Stimulated activated CD4-positive, alpha-beta T cell treated with anti-CD3 and anti-CD28 coated beads, Interleukin-15, amount 100 ng/mL, for 1 hour (primary cell): ENCODE measurements around the gene RBP4.

ENCODE experiments used
- DNase-seq, 2 donors: peaks; one replicate each; pipeline ENCODE4 v3.0.0-alpha.2; 2020; ENCODE audit warnings: low read depth in 1 of 2, low spot score in 1 of 2

Gene RBP4

DNA sequence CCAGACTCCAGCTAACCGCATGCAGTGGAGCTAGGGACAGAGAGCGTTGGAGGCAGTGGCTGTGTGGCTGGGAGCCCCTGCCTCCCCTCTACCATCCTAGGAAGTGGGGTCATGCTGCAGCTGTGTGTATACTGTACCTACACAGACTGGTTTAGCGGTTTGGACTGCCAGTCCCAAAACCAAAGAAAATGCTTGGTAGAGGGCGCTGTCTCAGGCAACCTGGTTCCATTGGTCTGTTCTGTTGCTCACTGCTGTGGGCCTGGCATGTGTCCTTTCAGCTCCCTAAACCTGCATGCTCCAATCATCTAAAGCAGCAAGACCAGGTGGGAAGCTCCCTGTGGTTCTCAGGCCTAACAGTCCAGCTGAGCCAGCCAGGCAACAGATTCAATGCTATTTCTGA is 4.5 kb downstream of the RBP4 start:
- DNase-seq = no peak

DNA sequence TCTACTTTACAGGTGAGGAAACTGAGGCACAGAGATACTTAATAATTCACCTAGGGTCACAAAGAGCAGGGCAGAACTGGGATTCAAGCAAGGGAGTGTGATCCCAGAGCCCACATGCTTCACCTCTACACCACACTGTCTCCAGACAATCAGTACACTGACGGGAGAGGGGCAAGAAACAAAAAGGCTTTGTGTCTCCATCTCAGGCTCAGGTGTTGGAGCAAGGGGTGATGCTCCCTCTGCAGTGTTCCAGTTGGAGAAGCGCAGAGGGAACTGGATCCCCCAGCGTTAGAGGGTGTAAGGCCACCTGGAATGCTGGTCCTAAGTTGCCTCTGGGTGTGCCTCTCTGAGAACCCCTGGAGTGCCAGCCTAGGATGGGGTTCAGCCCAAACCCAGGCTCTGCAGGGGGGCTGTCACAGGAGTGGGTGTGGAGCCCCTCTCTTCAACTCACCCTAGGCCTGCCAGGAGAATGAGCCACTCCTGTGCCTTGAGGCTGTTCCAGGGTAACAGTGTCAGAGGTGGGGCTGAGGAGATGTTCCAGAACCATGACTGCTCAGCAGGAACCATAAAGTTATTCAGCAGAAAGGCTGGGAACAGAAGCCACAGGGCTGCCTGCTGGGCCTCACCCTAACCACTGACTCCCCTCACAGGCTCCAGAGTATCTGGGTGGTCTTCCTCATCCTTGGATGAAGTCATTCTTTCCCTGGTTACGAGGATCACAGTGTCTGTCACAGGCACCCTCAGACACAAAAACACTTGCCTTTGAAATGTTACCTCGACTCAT is 5.5 kb downstream of the RBP4 start:
- DNase-seq = no peak

DNA sequence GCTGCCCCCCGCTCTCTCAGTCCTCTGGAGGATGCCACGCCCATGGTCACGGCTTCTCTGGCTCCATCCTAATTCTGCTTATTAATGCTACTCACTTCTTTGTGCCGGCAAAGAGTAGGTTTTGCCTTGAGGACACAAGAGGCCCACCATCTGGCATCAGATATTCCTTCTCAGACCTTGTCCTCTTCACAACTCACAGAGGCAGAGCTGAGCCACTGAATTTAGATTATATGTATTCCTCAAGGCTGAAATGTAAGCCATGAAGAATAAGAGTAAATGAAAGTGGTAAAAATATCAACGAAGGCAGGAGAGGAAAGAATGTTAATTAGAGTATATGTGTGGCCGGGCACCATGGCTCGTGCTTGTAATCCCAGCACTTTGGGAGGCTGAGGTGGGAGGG is 6.5 kb downstream of the RBP4 start:
- no peak for DNase-seq

DNA sequence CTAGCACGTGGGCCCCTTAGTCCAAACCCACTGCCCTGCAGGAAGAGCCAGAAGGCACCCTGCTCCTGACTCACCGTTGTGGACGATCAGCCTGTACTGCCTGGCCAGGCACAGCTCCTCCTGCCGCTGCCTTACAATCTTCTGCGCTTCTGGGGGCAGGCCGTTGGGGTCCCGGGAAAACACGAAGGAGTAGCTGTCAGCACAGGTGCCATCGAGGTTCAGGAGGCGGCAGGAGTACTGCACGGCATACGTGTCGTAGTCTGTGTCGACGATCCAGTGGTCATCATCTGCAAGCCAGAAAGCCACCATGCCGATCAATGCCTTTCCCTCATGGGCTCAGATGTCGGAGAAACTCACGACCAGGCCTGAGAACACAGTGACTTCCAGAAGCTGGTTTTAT is 7.3 kb downstream of the RBP4 start:
- no peak for DNase-seq

DNA sequence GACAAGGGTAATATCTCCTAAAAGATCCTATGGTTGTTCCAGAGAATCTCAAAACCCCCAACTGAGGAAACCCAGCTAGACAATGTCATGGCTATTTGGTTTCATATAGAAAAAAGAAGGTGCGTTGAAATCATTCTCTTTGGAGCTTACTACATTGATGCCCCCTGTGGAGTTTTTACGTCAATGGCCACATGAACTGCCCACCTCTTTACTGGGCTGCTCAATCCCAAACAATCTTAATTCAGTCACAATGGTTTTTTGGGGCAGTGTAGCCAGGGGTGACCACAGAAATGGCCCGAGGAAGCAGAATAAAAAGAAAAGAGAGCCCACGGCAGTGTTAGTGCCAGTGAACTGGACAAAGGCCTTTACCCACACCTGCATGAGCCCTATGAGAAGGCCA is 7.8 kb downstream of the RBP4 start:
- no peak for DNase-seq

DNA sequence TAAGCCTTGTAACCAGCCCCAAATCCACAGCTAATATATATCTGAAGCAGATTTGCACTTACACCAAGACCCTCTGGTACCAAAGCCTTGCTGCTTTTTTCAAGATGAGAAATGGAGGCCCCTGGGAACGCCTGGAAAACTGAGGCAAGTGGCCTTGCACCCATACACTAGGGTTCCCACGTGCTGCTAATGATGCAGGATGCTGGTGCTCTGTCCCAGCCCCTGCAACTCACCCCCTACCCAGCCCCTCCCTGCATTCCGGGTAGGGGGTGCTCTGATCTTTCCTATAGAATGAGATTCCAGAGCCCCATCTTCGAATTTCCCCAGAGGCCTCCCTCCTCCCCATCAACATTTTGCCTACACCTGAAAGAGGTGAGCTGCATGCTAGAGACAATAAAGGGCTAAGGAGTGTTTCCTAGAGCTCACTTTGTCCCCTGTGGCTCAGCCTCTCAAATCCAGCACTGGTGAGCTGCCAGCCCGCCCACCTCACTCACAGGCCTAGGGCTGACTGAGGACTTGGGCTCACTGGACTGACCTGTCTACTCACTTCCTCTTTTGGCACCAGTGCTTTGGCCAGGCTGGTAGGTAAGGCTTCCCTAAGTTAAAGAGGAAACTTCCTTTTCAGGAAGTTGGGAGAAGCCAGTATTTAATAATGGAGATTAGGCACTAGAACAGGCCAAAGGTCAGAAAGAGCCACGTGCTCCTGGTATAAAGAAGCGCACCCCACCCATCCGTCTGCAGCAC is 9.8 kb downstream of the RBP4 start:
- DNase-seq = no peak

DNA sequence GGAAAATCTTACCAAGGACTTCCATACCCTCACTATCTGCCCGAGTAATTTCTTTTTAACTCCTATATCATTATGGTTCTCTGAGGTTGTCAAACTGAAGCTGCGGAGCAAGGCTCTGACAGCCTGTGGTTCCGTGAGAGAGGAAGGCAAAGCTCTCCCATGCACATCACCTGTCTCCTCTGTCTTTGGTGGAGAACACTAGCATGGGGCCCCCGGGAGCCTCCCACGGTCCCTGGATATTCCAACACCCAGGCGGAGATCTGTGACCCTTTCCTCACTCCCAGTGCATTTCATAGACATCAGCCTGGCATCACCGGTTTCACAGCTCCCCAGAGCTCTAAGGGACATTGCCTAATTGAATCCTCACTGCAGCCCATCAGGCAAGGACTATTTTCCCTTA is 10.4 kb downstream of the RBP4 start:
- DNase-seq = no peak

DNA sequence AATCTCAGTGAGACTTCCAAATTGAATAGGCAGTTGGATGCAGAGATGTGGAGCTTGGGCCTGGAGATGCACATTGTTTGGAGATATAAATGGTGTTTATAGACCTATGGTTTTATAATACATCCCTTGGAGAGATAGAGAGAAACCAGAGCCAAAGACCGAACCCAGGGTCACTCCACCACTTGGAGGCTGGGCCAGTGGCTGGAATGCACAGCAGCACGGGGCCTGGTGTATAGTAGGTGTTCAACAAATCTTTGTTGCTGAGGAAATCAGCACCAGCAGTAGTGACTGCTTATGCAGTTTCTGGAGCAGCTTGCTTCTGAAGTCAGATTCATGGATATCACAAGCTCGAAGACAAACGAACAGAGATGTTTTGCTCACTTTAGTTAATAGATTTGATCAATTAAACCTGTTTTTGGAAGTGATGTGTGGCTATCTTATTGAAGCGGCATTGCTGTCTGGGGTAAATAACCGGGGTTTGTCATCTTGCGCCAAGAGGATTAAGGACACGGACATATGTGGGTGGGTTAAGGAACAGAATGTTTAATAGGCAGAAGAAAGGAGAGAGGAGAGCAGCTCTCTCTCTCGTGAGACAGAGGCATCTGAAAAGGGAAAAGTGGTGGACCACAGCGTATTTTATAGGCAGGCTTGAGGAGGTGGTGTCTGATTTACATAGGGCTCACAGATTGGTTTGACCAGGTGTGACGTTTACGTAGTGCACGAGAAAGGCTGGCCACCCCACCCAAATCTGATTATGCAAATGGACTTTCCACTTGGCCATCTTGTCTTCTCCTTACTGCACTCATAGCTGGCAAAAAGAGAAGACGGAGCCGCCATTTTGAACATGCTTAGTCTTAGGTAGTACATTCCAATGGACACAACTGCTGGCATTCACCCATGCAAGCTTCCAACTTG is 11.1 kb downstream of the RBP4 start:
- DNase-seq = no peak

DNA sequence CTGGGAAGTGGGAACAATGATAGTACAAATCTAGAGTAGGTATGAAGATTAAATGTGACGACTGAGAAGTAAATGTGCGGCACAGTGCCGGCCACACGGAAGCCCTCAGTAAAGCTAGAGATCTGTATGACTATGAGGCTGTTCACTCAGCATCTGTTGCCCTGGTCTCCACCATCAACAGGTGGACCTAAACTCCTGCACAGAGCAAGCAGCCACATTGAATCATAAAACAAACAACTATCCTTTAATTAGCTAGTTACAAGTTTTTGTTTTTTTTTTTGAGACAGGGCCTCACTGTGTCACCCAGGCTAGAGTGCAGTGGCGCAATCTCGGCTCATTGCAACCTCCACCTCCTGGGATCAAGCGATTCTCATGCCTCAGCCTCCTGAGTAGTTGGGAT is 16.6 kb downstream of the RBP4 start:
- no peak for DNase-seq

DNA sequence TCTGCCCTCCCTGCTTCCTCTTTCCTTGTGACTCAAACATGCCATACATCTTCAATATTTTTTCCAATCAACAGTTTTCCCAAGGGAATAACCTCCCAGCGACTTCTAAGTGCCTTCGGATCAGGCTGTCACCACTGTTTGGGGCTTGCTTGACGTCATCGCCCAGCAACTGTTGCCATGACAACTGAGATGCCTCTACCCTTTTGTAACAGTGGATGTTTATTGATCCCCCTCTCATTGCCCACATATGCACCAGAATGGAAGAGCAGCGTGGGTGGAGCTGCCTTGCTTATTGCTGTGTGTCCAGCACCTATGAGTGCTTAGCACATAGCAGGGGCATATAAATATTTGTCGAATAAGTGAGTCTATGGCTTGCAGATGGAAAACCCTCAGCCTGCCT is 20.2 kb downstream of the RBP4 start:
- DNase-seq = no peak

DNA sequence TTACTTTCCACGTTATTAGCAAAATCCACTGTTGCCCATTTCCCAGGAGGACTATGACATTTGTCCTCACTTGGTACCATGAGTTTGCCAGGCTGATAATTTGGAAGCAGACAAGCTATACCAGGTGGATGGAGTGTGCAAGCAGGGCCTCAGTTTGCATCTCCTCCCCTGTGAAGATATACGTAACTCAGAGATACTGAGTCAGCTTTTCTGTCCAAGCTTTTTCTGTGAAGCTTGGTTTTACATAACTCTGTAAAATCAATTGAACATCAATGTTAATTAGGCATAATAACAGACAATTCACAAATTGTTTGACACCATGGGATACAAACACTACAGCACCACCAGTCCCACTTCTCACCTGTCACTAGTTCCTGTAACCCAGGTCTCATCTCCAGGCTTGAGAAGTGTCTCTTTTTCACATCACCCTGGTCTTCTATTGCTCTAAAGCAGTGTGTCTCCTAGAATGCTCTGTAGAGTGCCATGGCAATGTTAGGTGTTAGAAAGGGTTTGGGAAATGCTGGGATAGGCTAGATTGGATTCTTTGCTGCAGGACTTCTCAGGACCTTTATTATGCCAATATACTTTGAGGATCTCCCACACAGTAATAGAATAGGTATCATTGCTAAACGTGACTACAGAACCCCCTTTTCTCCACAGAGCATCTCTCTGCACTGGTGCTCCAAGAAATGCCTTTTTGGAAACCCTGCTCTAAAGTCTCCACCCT is 20.9 kb downstream of the RBP4 start:
- no peak for DNase-seq

DNA sequence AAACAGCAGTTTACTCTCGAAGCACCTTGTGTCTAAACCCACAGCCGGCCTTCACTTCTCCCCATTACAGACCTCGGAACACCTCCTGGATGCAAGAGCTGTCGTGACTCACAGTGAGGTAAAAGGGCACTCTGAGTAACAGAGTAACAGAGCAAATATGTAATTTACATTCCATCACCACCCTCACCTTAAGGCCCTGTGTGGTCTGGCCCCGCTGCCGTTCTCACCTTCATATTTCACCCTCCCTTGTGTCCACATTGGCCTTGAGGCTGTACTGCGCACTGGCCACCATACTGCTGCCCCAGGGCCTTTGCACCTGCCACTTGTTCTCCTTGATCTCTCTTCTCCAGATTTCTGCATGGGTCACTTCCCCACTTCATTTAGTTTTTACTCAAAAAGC is 21.9 kb downstream of the RBP4 start:
- DNase-seq = no peak

DNA sequence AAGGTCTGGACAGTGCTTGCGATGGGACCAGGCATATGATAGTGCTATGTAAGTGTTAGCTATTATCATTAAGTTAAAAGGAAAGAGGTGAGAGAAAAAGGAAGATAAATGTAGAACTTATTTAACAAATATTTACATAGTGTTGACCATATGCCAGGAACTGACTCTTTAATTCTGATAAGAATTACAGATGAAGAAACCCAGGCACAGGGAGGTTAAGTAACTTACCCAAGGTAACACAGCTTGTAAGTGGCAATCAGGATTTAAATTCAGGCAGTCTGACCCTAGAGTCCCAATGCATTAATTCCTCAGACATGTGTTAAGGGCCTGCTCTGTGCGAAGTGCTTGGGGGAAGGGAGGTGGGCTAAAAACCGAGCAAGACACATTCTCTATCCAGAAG is 23.5 kb downstream of the RBP4 start:
- no peak for DNase-seq

DNA sequence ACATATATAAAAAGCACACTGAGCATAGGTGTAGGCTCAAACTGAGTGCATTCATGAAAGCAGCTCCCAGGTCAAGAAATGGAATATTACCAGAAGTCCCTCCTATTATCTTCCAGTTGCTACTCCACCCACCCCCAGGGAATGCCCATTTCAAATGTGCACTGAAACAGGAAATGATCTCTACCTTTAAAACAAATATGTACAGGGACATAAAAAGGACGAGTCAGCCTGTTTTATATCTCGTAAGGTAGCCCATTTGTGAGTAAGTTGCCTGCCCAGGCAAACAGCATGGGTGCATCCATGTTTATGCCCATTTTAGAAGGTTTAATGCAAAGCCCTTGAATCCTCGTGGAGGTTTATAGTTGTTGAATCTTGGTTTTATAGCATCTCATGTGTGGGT is 24.1 kb downstream of the RBP4 start:
- DNase-seq = no peak

DNA sequence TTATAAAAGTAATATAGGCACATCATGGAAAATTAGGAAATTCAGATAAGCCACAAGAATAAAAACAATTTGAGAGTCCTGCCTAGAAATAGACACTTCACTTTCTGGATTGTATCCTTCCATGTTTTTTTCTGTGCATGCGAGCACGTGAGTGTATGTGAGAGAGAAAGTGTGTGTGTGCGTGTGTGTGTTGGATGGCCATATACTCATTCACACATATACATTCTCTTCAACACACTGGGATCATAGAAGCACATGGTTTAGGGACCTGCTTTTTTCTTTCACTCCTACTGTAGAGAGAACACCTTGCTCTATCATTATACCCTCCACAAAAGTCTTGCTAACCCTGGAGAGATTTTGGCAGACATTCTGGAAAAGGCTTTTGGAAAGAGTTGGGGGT is 27.1 kb downstream of the RBP4 start:
- no peak for DNase-seq

DNA sequence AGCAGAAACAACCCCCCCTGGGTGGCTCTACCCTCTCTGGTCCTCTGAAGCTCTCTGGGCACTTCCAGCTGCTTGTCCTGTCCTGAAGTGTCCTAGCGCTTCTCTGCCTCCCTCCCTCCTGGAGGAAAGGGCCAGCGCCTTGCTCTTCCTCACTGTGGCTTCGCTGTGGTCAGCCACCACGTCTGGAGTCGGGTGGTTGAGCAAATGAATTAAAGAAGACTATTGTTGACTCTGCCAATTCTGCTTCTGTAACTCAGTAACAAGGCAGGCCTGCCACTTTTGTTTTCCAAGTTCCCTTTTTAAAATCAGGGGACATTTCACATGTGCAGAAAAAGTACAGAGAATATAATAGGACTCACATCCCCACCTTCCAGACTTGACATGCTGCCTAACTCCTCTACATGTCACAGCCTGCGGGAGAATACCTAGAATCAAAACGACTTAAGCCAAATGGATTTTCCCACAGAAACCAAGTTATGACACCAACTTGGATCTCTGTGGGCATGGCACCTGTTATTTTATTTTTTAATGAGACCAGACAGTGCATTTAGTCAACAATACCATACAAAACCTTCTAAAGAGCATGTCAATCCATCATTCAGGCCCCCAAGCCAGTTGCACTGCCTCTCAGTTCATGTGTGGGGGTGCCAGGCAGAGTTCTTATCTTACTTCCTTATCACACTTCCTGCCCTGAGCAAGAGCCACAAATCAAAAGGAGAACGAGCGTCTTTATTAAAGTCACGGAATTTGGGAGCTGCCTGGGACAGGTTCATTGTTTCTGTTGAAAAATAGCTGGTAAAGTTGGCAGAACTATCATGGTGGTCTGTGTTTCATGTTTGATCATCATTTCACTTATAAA is 27.8 kb downstream of the RBP4 start:
- DNase-seq = no peak

DNA sequence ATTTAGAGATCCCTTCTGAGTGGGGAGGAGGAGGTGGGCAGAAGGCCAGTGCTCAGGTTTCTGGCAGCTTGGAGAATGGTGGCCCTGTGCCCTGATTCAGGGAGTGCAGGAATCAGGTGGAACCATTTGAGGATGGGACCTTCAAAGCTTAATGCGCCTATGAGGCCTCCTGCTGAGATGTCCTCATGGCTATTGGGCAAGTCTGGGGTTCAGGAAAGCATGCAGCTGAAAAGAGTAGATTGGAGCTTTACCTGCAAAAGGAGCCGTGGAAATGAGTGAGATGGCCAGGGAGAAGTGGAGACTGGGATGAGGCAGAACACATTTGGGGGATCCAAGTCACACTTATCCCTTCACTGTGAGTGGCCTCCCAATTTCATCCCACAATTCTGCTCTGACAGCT is 28.4 kb downstream of the RBP4 start:
- DNase-seq = no peak

DNA sequence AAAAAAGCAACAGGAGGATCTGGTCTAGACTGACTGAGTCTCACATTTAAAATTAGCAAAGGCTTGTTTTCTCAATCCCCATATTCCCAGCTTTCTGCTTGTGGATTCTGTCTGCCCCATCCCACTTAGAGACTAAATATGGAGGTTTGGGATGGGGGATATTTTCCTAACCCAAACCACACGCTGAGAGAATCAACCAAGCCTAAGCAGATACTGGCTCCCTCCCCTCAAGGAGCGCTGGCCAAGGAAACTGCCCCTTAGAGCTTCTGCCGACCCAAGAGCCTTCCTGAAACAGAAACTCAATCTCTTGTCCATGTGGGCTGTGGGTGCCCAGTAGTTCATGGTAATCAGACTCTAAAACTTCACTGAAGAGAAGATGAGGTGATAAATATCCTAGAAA is 30.7 kb downstream of the RBP4 start:
- no peak for DNase-seq

DNA sequence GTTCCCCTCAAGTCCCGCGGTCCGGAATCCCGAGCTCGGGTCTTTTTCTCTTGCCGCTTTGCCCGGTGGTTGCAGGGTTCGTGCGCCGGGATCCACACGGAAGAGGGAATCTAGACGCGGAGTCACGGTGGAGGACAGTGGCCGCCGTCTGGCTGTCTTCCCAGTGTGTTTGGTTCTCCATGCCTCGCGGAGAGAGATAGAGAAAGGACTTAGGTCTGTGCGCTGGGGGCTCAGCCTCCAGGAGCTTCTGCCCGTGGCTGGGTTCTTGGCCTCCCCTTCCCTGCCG is 33.0 kb downstream of the RBP4 start:
- no peak for DNase-seq

DNA sequence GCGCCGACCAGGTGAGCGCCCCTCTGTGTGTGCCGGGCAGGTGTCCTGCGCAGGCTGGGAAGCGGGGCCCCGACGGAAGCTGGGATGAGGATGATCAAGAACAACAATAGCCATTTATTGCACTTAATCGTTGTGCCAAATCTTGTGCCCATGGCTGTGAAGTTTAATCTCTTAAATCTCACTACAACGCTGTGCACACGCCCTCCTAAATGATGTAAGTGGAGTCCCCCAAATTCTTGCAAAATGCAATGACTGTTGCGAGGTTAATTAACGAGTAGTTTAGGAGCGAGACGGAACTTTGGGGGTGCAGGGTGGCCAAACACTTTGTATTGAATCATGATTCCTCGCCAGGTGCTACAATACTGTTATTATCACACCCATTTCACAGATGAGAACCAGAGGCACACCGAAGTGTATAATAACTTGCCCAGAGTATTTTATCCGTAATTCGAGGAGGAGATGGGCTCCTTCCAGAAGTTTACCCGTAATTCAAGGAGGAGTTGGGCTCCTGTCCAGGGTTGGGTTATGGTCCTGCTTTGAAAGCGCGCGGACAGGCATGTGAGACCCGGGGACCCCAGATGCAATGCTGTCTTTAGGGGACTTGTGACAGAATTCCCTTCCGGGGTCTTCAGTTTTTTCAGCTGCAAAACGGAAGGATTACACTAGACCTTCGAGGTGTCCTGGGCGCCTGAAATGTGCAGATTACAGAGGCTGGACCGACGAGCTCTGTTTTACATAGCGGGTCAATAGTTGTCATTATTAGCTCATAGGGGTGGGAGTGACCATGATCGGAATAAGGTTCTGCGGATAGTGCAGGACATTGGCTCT is 33.5 kb downstream of the RBP4 start:
- DNase-seq = no peak
